Fibroblast of pulmonary artery (primary cell): ENCODE measurements around the gene PHYKPL.
A peak's percentile ranks its signal among the peaks of the same experiment; 100 is the strongest.

Experiments
- DNase-seq: peaks from one replicate; pipeline ENCODE4 v3.0.0-alpha.2; 2010; ENCODE audit warnings: low read depth
- H3K4me3 ChIP-seq: replicated peaks from 2 replicates; pipeline ENCODE4 v1.5.1; 2011; ENCODE audit warnings: low read depth, mild to moderate bottlenecking, control low read depth, low read length, moderate library complexity
- TF ChIP-seq, protein P1 (sequence below): IDR thresholded peaks from 2 replicates; pipeline ENCODE4 v1.5.1; 2011; ENCODE audit warnings: mild to moderate bottlenecking, control low read depth, low read length, inconsistent platforms; ENCODE audit errors: missing control alignments

Gene PHYKPL

DNA sequence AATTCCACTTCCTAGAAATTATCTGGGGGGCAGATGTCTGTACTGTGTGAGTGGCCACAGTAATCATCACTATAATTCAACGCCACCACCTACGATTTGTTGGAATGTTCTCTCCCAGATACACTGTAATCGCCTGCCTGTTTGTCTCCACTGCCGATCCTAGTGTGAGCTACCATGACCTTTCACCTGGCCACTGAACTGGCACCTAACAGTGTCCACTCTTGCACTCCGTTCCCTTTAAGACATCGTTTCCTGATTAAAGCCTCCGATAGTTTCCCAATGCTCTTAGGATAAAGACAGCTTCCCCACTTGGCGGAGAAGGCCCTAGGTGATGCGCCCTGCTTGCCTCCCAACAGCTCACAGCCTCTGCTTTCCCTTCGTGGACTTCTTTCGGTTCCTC is 4.0 kb downstream of the PHYKPL start:
- no peak overlapping the region for H3K4me3 ChIP-seq
- DNase-seq = no peak
- TF ChIP-seq, protein P1, sequence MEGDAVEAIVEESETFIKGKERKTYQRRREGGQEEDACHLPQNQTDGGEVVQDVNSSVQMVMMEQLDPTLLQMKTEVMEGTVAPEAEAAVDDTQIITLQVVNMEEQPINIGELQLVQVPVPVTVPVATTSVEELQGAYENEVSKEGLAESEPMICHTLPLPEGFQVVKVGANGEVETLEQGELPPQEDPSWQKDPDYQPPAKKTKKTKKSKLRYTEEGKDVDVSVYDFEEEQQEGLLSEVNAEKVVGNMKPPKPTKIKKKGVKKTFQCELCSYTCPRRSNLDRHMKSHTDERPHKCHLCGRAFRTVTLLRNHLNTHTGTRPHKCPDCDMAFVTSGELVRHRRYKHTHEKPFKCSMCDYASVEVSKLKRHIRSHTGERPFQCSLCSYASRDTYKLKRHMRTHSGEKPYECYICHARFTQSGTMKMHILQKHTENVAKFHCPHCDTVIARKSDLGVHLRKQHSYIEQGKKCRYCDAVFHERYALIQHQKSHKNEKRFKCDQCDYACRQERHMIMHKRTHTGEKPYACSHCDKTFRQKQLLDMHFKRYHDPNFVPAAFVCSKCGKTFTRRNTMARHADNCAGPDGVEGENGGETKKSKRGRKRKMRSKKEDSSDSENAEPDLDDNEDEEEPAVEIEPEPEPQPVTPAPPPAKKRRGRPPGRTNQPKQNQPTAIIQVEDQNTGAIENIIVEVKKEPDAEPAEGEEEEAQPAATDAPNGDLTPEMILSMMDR = no peak

DNA sequence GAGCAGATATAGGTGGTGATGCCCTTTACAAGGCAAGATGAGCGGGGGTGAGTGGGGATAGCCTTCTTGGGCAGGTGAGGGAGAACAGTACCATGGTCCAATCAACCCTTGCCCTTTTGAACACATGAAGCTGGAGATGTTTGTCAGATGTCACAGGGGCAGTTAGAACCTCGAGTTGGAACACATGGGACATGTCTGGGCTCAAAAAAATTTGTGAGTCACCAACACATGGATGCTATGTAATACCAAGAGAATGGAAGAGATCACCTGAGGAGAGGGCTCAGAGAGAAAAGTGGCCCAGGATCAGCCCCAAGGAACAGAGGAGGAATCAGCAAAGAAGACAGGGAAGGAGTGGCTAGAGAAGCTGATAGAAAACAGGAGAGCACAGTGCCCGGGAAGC is 4.7 kb downstream of the PHYKPL start:
- DNase-seq = no peak
- TF ChIP-seq, protein P1 = no peak
- no peak overlapping the region for H3K4me3 ChIP-seq

DNA sequence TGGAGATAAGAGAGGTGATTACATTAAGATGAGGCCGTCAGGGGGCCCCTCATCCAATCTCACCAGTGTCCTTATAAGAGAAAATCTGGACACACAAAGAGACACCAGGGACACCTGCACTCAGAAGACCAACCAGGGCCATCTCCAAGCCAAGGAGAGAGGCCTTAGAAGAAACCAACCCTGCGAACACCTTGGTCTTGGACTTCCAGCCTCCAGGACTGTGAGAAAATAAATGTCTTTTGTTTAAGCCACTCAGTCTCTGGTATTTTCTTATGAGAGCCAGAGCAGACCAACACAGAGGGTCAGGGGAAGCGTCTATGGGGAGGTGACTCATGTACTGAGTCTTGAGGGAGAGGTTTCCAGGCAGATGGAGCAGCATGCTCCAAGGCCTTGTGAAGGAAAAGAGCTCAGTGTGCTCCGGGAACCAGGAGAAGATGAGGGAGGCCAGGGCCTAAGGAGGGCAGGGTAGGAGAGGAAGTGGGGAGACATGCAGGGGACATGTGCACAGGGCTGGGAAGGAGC is 5.4 kb downstream of the PHYKPL start:
- H3K4me3 ChIP-seq = no peak overlapping the region
- TF ChIP-seq, protein P1 = no peak
- peak; percentile 48 for DNase-seq

DNA sequence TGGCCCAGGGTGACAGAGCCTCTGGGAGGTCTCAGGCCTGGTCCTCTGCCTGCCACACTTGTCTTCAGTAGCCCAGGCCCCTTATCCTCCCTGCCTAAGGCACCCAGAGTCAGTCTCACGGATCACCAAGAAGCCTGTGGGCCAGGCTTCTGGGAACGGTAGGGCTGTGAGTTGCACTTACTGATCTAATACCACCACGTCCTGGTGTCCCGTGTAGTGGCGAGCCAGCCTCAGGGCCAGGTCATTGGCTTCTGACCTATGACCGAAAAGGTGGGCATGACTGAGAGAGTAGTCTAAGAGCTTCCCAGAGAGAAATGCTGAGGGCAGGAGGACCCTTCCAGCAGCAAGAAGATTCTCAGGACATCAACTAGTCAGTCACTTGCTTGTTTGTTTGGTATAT is 7.4 kb downstream of the PHYKPL start:
- DNase-seq = no peak
- H3K4me3 ChIP-seq = no peak overlapping the region
- TF ChIP-seq, protein P1 = no peak

DNA sequence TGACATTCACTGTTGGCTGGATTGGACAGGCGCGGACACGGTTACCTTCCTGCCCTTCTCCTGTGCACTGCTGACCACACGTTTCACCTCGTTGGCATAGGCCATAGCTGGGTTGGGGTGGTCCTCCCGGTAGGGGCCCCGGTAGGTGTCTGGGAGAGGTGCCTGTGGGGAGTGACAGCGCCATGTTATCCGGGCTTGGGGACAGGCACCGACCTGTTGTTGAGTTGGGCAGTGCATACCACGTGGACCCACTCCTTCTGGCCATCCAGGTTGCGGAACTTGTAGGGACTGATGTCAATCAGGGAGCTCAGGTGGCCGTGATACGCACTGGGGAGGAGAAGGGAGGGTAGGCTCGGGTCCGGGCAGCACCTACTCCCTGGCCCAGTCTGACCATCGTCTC is 8.2 kb downstream of the PHYKPL start:
- TF ChIP-seq, protein P1 = no peak
- DNase-seq = no peak
- H3K4me3 ChIP-seq = no peak overlapping the region

DNA sequence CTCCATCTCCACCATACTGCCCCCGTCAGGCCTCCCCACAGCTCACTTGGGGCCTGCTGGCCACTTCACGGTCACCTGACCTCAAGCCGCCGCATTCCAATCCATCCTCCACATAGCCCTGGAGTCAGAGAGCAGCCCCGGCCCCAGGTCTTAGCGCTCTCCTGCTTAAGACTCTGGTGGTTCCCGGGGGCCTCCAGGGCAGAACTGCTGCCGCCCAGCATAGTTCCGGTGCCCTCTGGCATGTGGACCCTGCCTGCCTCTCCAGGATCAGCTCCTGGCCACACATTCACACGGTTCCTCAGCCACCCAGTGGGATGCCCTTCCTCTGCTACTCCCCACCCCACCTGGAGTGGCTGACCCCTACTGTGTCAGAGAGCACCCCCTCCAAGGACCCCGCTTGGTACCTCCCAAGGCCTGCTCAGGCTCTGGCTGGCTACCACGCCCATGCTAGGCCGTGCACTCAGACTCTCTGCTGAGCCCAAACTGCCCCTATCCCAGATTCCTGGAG is 8.7 kb downstream of the PHYKPL start:
- TF ChIP-seq, protein P1 = no peak
- no peak overlapping the region for H3K4me3 ChIP-seq
- DNase-seq = no peak

DNA sequence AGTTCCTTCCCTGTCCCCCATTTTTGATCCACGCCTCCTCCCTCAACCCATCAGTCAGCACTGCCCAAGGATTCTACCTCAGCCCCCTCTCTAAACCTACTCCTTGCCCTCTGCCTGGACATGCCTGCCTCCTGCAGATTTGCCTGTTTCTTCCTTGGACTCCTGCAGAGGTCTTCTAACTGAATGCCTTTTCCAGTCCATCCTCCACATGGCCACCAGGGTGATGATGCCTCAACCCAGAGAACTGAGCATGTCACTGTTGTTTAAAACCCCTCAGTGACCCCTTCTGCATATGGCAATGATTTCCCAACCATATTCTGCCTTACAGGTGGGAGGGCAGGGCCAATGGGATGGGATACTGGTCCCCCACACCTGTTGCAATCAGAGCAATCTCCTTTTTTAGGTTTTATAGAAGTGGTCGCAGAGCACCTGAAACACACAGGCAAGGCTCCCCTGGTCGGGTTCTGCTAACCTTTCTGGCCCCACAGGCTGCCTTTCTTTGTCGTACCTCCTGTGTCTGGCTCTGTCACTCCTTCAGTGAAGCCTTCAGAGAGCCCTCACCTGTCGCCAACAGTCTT is 9.3 kb downstream of the PHYKPL start:
- H3K4me3 ChIP-seq = no peak overlapping the region
- no peak for DNase-seq
- TF ChIP-seq, protein P1 = no peak
